Bronchial epithelial cell (primary cell): Measurements from ENCODE around the gene TBPL1. TPM values are rescaled to one million over a fixed set of nuclear protein-coding genes. Genes with fewer than 3 reads are reported as not detected.

ENCODE experiments used
- DNase-seq: peaks from one replicate; pipeline ENCODE4 v3.0.0-alpha.2; 2010; ENCODE audit warnings: low read depth
- FAIRE-seq: peaks from 2 replicates; lab custom pipeline; 2011; peaks lifted over from hg19 to GRCh38; lab: Jason Lieb, UNC
- H3K27me3 ChIP-seq: 2 replicates; pipeline ENCODE4 v1.5.1; 2011; ENCODE audit warnings: low read length; ENCODE audit not compliant: control insufficient read depth, insufficient read depth
- H3K36me3 ChIP-seq: 2 replicates; pipeline ENCODE4 v1.5.1; 2011; ENCODE audit warnings: low read length; ENCODE audit not compliant: control insufficient read depth, insufficient read depth
- H3K4me3 ChIP-seq: 2 replicates; pipeline ENCODE4 v1.5.1; 2011; ENCODE audit warnings: mild to moderate bottlenecking, low read depth, low read length, control low read depth
- CTCF ChIP-seq: IDR thresholded peaks from 2 replicates; pipeline ENCODE4 v1.5.1; 2011; ENCODE audit warnings: mild to moderate bottlenecking, moderate library complexity, low read length, control low read depth, inconsistent platforms; ENCODE audit not compliant: insufficient read depth, severe bottlenecking
- total RNA-seq: library from RNA; depleted of rRNA; stranded (reverse); fragments of >200 nt; gene quantifications from 2 replicates; pipeline ENCODE4 v1.2.1, GENCODE V29; 2014

The TBPL1 gene
- total RNA-seq, 1 donor from 2014 or later = 18.4 TPM

DNA sequence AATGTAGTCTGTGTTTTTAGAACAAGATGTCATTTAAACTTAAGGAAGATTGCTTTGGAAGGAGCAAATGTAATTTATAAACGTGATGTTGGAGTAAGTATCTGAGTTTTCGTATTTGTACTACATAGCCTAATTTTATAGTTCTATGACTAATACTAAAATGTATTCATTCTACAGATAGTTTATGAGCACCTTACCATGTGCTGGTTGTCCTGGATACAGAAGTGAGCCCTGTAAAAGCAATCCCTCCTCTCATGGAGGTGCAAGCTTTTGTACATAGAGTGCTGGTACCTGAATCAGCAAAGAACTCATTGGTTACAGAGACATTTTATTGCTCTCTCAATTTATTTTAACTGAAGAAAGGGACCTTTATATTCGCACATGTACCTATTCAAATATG is 27.1 kb downstream of the TBPL1 start:
- no peak for TF ChIP-seq CTCF
- DNase-seq (no peak), FAIRE-seq (no peak)
- Histone ChIP-seq H3K4me3 (no peak overlapping the region), H3K36me3 (peaks cover 3% of the 10 kb centered on the region), H3K27me3 (no peaks in the 10 kb centered on the region)

DNA sequence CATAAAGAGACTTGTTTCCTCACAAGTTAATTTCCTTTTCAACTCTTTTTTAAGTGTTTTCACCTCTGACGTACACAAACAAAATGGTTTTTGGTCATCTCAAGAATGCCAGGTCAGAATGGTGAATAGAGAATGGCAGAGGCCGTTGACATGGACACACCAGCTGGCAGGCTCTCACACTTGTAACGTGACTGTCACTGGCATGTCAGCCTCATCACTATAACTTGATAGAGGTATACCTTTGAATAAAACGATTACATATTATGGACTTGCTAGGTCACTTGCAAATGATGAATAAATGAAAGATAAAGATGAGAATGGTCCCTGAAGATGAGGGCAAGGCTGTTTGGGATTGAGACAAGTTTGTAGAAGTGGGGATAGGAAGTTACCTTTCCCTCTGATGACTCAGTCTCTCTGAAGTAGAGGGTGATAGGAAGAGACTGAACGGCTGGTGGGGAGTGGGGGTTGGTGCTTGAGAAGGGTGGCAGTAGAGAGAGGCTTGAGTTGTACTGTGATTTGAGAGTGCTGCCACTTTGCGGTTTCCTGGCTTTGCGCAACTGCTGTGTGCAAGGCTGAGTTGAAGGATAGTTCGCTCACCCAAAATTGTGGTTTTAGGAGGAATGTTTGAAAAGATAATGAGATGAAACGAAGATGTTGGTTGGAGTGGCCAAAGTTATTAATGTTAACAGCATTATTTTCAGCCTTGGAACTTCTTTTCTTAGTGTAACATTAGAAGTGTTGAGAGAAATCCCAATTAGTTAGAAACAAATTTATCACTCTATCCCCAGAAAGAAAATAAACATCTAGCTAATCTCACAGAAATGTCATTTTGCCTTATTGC is 30.3 kb downstream of the TBPL1 start:
- DNase-seq = peak; percentile 27
- no peak for TF ChIP-seq CTCF
- no peak overlapping the region for H3K4me3 ChIP-seq
- H3K36me3 ChIP-seq = peaks cover 3% of the 10 kb centered on the region
- no peaks in the 10 kb centered on the region for H3K27me3 ChIP-seq
- no peak for FAIRE-seq

- TF ChIP-seq CTCF = no peak
- Histone ChIP-seq H3K36me3 (peaks cover 3% of the 10 kb centered on the region), H3K4me3 (no peak overlapping the region), H3K27me3 (no peaks in the 10 kb centered on the region)
- no peak for DNase-seq
- no peak for FAIRE-seq
Observed at GRCh38 chr6:133985970-133986369, 32.9 kb downstream of the TBPL1 start.

DNA sequence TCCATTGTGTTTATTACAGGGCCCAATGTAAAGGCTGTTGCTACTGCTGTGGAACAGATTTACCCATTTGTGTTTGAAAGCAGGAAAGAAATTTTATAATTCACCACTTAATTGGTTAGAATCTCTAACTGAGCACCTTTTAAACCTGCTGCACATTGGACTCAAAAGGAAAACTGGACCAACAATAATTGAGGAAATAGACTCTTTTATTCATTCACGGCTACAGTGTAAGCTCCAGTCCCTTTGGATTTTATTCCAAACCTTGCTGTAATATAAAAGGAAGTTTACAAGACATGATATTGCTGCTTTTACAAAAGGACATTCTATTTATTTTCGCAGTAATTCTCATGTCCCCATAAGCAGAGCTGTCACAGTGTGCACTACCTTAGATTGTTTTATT is 33.9 kb downstream of the TBPL1 start:
- TF ChIP-seq CTCF = no peak
- no peak overlapping the region for H3K4me3 ChIP-seq
- peaks cover 3% of the 10 kb centered on the region for H3K36me3 ChIP-seq
- DNase-seq (no peak), FAIRE-seq (no peak)
- H3K27me3 ChIP-seq = no peaks in the 10 kb centered on the region

- H3K36me3 ChIP-seq = peaks cover 1% of the 10 kb centered on the region
- TF ChIP-seq CTCF = no peak
- FAIRE-seq (no peak), DNase-seq (no peak)
- H3K4me3 ChIP-seq = no peak overlapping the region
- H3K27me3 ChIP-seq = no peaks in the 10 kb centered on the region
Observed at GRCh38 chr6:133989525-133989924, 36.5 kb downstream of the TBPL1 start.
